Upper lobe of left lung (tissue), 4 donors: ENCODE measurements around the gene PCK2.

Experiments
- POLR2A ChIP-seq, 4 donors: fragments of 450-650 bp; IDR thresholded peaks; one replicate each; pipeline ENCODE4 v1.5.1; 2016 to 2017; ENCODE audit warnings: antibody characterized with exemption in 4 of 4, mild to moderate bottlenecking in 2 of 4
- TF ChIP-seq, protein P1 (sequence below), 6 experiments: fragments of 450-650 bp in 4 of 6; fragments of 200-600 bp in 2 of 6; sonication (generic) in 2 of 6; IDR thresholded peaks; one replicate each; pipeline ENCODE4 v1.5.1; 2016 to 2019; ENCODE audit warnings: antibody characterized with exemption in 6 of 6

- TF ChIP-seq, protein P1, sequence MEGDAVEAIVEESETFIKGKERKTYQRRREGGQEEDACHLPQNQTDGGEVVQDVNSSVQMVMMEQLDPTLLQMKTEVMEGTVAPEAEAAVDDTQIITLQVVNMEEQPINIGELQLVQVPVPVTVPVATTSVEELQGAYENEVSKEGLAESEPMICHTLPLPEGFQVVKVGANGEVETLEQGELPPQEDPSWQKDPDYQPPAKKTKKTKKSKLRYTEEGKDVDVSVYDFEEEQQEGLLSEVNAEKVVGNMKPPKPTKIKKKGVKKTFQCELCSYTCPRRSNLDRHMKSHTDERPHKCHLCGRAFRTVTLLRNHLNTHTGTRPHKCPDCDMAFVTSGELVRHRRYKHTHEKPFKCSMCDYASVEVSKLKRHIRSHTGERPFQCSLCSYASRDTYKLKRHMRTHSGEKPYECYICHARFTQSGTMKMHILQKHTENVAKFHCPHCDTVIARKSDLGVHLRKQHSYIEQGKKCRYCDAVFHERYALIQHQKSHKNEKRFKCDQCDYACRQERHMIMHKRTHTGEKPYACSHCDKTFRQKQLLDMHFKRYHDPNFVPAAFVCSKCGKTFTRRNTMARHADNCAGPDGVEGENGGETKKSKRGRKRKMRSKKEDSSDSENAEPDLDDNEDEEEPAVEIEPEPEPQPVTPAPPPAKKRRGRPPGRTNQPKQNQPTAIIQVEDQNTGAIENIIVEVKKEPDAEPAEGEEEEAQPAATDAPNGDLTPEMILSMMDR (IDR thresholded peaks at IDR 0.05), result no peak
- TF ChIP-seq POLR2A (IDR thresholded peaks at IDR 0.05), result no peak
These were observed 30.8 kb upstream of the PCK2 start for GRCh38 chr14:24063263-24063836.
